H9 (cell line): ENCODE results near the gene FAT4. TPM values are rescaled to one million over a fixed set of nuclear protein-coding genes. Genes with fewer than 3 reads are reported as not detected.

Experiments used
- DNase-seq: peaks from one replicate; pipeline ENCODE4 v3.0.0-alpha.2; 2017
- H2AFZ ChIP-seq: one replicate; pipeline ENCODE4 v1.6.1; 2013; ENCODE audit warnings: mild to moderate bottlenecking, low read length, control low read depth, moderate library complexity
- H2AK5ac ChIP-seq: 2 replicates; pipeline ENCODE4 v1.6.1; 2013; ENCODE audit warnings: low read length, control low read depth, mixed read lengths; ENCODE audit not compliant: insufficient read length
- H2BK120ac ChIP-seq: one replicate; pipeline ENCODE4 v1.6.1; 2013; ENCODE audit warnings: low read depth, mild to moderate bottlenecking, low read length, control low read depth, inconsistent platforms; ENCODE audit not compliant: poor library complexity, severe bottlenecking
- H2BK12ac ChIP-seq: 2 replicates; pipeline ENCODE4 v1.6.1; 2013; ENCODE audit warnings: low read length, control low read depth, mixed read lengths, low read depth; ENCODE audit not compliant: insufficient read length
- H2BK15ac ChIP-seq: 2 replicates; pipeline ENCODE4 v1.6.1; 2013; ENCODE audit warnings: low read depth, low read length, control low read depth
- H2BK20ac ChIP-seq: one replicate; pipeline ENCODE4 v1.6.1; 2013; ENCODE audit warnings: low read depth, mild to moderate bottlenecking, low read length, control low read depth, inconsistent platforms; ENCODE audit not compliant: poor library complexity, severe bottlenecking
- H2BK5ac ChIP-seq: 2 replicates; pipeline ENCODE4 v1.6.1; 2013; ENCODE audit warnings: low read length, control low read depth, mixed read lengths; ENCODE audit not compliant: insufficient read length
- H3K14ac ChIP-seq: 2 replicates; pipeline ENCODE4 v1.6.1; 2013; ENCODE audit warnings: low read length, control low read depth; ENCODE audit not compliant: insufficient read depth
- H3K18ac ChIP-seq: 2 replicates; pipeline ENCODE4 v1.6.1; 2013; ENCODE audit warnings: low read depth, mild to moderate bottlenecking, mixed read lengths, low read length, control low read depth; ENCODE audit not compliant: insufficient read length
- H3K23ac ChIP-seq: 2 replicates; pipeline ENCODE4 v1.6.1; 2013; ENCODE audit warnings: low read length, control low read depth, mixed read lengths, low read depth; ENCODE audit not compliant: insufficient read length
- H3K23me2 ChIP-seq: 2 replicates; pipeline ENCODE4 v1.6.1; 2013; ENCODE audit warnings: low read depth, mild to moderate bottlenecking, mixed read lengths, low read length, control low read depth; ENCODE audit not compliant: insufficient read length, poor library complexity, severe bottlenecking
- H3K27ac ChIP-seq: 2 replicates; pipeline ENCODE4 v1.5.1; 2013; ENCODE audit warnings: low read length, control low read depth, mixed read lengths, low read depth; ENCODE audit not compliant: insufficient read length
- H3K27me3 ChIP-seq: 2 replicates; pipeline ENCODE4 v1.6.1; 2013; ENCODE audit warnings: low read length, control low read depth, inconsistent platforms; ENCODE audit not compliant: insufficient read depth
- H3K4ac ChIP-seq: 2 replicates; pipeline ENCODE4 v1.6.1; 2013; ENCODE audit warnings: low read depth, mild to moderate bottlenecking, control low read depth, inconsistent platforms, low read length, moderate library complexity
- H3K4me1 ChIP-seq: 2 replicates; pipeline ENCODE4 v1.6.1; 2013; ENCODE audit warnings: low read length, control low read depth, inconsistent platforms; ENCODE audit not compliant: insufficient read depth
- H3K4me2 ChIP-seq: 2 replicates; pipeline ENCODE4 v1.6.1; 2013; ENCODE audit warnings: low read length, control low read depth, mixed read lengths; ENCODE audit not compliant: insufficient read length, insufficient read depth
- H3K56ac ChIP-seq: 2 replicates; pipeline ENCODE4 v1.6.1; 2013; ENCODE audit warnings: low read depth, mild to moderate bottlenecking, mixed read lengths, low read length, control low read depth; ENCODE audit not compliant: insufficient read length
- H3K79me1 ChIP-seq: 2 replicates; pipeline ENCODE4 v1.6.1; 2013; ENCODE audit warnings: low read depth, mild to moderate bottlenecking, moderate library complexity, low read length, control low read depth, inconsistent platforms; ENCODE audit not compliant: insufficient read depth, poor library complexity, severe bottlenecking
- H3K79me2 ChIP-seq: 2 replicates; pipeline ENCODE4 v1.6.1; 2013; ENCODE audit warnings: low read length, control low read depth, inconsistent platforms; ENCODE audit not compliant: insufficient read depth
- H3K9ac ChIP-seq: 2 replicates; pipeline ENCODE4 v1.6.1; 2013; ENCODE audit warnings: low read length, control low read depth, mixed read lengths; ENCODE audit not compliant: insufficient read length; ENCODE audit errors: extremely low read depth
- H3K9me3 ChIP-seq: one replicate; pipeline ENCODE4 v1.6.1; 2013; ENCODE audit warnings: low read depth, low read length, inconsistent platforms; ENCODE audit not compliant: control insufficient read depth
- H3T11ph ChIP-seq: one replicate; pipeline ENCODE4 v1.6.1; 2013; ENCODE audit warnings: mild to moderate bottlenecking, low read length, control low read depth, inconsistent platforms
- H4K20me1 ChIP-seq: one replicate; pipeline ENCODE4 v1.6.1; 2013; ENCODE audit not compliant: control insufficient read depth, insufficient read length, insufficient read depth
- H4K5ac ChIP-seq: 2 replicates; pipeline ENCODE4 v1.6.1; 2013; ENCODE audit warnings: low read depth, mild to moderate bottlenecking, mixed read lengths, low read length, control low read depth; ENCODE audit not compliant: insufficient read length
- H4K8ac ChIP-seq: replicated peaks from 2 replicates; pipeline ENCODE4 v1.6.1; 2013; ENCODE audit warnings: low read length, control low read depth, mixed read lengths, low read depth; ENCODE audit not compliant: insufficient read length
- H4K91ac ChIP-seq: 2 replicates; pipeline ENCODE4 v1.6.1; 2013; ENCODE audit warnings: low read depth, mild to moderate bottlenecking, moderate library complexity, mixed read lengths, low read length, control low read depth; ENCODE audit not compliant: insufficient read length
- H3K27ac Mint-ChIP-seq, 3 experiments: 2 replicates in 2 of 3; 3 replicates in 1 of 3; pipeline ENCODE4 v1.8.0; 2020 to 2021; ENCODE audit warnings: mixed read lengths in 3 of 3, mild to moderate bottlenecking in 1 of 3, moderate library complexity in 1 of 3
- H3K27me3 Mint-ChIP-seq: 2 replicates; pipeline ENCODE4 v1.8.0; 2021; ENCODE audit warnings: low read depth, mild to moderate bottlenecking, moderate library complexity, mixed read lengths
- H3K36me3 Mint-ChIP-seq, 3 experiments: 2 replicates in 2 of 3; 3 replicates in 1 of 3; pipeline ENCODE4 v1.8.0; 2020 to 2021; ENCODE audit warnings: low read depth in 3 of 3, mixed read lengths in 3 of 3; ENCODE audit not compliant: insufficient read depth in 1 of 3
- H3K4me1 Mint-ChIP-seq, 2 experiments: 2 replicates each; pipeline ENCODE4 v1.8.0; 2020; ENCODE audit warnings: mixed read lengths in 2 of 2
- H3K4me3 Mint-ChIP-seq, 2 experiments: 2 replicates in 1 of 2; 3 replicates in 1 of 2; pipeline ENCODE4 v1.8.0; 2020 to 2021; ENCODE audit warnings: mild to moderate bottlenecking in 2 of 2, mixed read lengths in 2 of 2, moderate library complexity in 1 of 2
- H3K9me3 Mint-ChIP-seq, 2 experiments: 2 replicates in 1 of 2; 3 replicates in 1 of 2; pipeline ENCODE4 v1.8.0; 2020; ENCODE audit warnings: mild to moderate bottlenecking in 2 of 2, mixed read lengths in 2 of 2, moderate library complexity in 1 of 2
- total RNA-seq: library from RNA; stranded (reverse); gene quantifications from 2 replicates; pipeline ENCODE4 v1.2.1, GENCODE V29; 2021
- TF ChIP-seq, protein P1 (sequence below): fragments of 200-600 bp; sonication (generic); conservative IDR thresholded peaks from 3 replicates; pipeline ENCODE4 v1.8.0; 2021; ENCODE audit warnings: antibody characterized with exemption, mild to moderate bottlenecking

FAT4 gene
- total RNA-seq, 1 experiment from 2014 or later, result 6.9 TPM

DNA sequence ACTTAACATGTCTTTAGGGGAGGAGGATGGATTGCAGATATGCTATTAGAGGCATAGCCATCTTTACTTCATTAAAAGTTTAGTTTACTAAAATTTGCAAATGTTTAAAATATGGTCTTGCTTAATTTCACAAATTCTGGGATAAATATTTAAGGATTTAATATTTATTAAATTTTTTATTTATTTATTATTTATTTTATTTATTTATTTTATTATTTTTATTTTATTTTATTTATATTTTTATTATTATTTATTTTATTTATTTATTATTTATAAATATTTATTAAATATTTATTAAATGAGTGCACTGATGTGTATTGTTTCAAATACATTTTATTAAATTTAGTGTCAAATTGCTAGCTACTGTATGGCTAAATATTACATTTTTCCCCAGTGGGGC, 46.0 kb downstream of the FAT4 start:
- no peak overlapping the region for H3T11ph ChIP-seq
- H4K91ac ChIP-seq, result no peak overlapping the region
- no peak overlapping the region for H3K56ac ChIP-seq
- Mint-ChIP-seq H3K4me1 (peaks cover 35 to 41% of the 10 kb centered on the region in 2 experiments), H3K36me3 (no peaks in the 10 kb centered on the region; a peak in 1 of 7 replicates), H3K27me3 (no peaks in the 10 kb centered on the region), H3K9me3 (no peaks in the 10 kb centered on the region; a peak in 1 of 5 replicates), H3K4me3 (no peak overlapping the region), H3K27ac (no peak overlapping the region)
- H2BK15ac ChIP-seq, result no peak overlapping the region
- H4K20me1 ChIP-seq, result no peaks in the 10 kb centered on the region
- no peak overlapping the region for H3K23ac ChIP-seq
- no peak overlapping the region for H2BK5ac ChIP-seq
- H3K14ac ChIP-seq, result no peak overlapping the region
- H2AK5ac ChIP-seq, result no peak overlapping the region
- no peak overlapping the region for H4K8ac ChIP-seq
- no peaks in the 10 kb centered on the region for H3K27me3 ChIP-seq
- H2BK20ac ChIP-seq, result no peak overlapping the region
- H3K9ac ChIP-seq, result no peak overlapping the region
- no peak overlapping the region for H3K4me2 ChIP-seq
- TF ChIP-seq, protein P1, sequence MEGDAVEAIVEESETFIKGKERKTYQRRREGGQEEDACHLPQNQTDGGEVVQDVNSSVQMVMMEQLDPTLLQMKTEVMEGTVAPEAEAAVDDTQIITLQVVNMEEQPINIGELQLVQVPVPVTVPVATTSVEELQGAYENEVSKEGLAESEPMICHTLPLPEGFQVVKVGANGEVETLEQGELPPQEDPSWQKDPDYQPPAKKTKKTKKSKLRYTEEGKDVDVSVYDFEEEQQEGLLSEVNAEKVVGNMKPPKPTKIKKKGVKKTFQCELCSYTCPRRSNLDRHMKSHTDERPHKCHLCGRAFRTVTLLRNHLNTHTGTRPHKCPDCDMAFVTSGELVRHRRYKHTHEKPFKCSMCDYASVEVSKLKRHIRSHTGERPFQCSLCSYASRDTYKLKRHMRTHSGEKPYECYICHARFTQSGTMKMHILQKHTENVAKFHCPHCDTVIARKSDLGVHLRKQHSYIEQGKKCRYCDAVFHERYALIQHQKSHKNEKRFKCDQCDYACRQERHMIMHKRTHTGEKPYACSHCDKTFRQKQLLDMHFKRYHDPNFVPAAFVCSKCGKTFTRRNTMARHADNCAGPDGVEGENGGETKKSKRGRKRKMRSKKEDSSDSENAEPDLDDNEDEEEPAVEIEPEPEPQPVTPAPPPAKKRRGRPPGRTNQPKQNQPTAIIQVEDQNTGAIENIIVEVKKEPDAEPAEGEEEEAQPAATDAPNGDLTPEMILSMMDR, result no peak
- H3K4ac ChIP-seq, result no peak overlapping the region
- no peak overlapping the region for H2BK120ac ChIP-seq
- H4K5ac ChIP-seq, result no peak overlapping the region
- H2AFZ ChIP-seq, result no peak overlapping the region
- no peak overlapping the region for H3K18ac ChIP-seq
- no peaks in the 10 kb centered on the region for H3K9me3 ChIP-seq
- H3K79me2 ChIP-seq, result no peaks in the 10 kb centered on the region
- H3K4me1 ChIP-seq, result peaks cover 7% of the 10 kb centered on the region; the same call in 1 of the 2 replicates
- H3K79me1 ChIP-seq, result no peaks in the 10 kb centered on the region
- DNase-seq, result no peak
- no peak overlapping the region for H2BK12ac ChIP-seq
- H3K23me2 ChIP-seq, result no peaks in the 10 kb centered on the region
- no peak overlapping the region for H3K27ac ChIP-seq
